Activated CD4-positive, alpha-beta T cell treated with anti-CD3 and anti-CD28 coated beads, Interleukin-10, Interleukin-2, amounts not matched to agents 100 ng/mL and 50 ng/mL, durations not matched to agents 16 hours and 8 hours (primary cell): ENCODE results near the gene FURIN.
"Not testable (repeated sequence)": the region's sequence is repeated elsewhere in the genome, so short reads cannot be mapped to it uniquely, and the experiment has no call there.

Source experiments
- DNase-seq: peaks from one replicate; pipeline ENCODE4 v3.0.0-alpha.2; 2020

FURIN gene

DNA sequence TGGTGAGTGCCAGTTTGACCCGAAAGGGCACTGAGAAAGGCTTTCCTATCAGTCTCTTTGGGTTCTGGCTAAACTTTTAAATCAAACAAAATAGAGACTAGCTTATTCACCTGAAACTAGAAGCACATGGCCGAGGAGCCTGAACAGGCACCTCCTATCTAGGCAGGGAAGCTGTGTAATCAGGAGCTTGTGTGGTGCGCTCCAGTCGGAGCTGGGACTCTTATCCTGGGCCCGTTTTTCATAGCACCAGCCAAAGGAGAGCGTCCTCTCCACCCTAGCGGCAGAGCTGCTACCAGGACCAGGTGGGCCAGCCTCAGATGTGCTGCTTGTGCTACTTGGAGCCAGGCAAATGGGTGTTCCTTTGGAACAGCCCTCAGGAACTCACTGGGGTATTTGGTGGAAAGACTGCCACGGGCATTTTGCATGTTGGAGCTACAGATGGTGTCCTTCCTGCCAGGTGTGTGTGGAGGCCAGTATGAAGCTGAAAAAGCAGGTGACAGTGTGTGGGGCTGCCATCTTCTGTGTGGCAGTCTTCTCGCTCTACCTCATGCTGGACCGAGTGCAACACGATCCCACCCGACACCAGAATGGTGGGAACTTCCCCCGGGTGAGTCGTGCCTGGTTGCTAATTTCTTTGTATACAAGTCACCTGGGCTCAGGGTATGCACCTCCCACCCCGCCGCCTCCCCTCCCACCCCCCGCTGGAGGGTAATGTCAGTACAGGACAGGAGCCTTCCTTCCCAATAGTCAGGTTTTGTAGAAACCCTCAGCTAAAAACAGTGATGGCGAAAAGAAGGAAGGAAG lies 35.5 kb downstream of the FURIN start:
- DNase-seq = no peak

DNA sequence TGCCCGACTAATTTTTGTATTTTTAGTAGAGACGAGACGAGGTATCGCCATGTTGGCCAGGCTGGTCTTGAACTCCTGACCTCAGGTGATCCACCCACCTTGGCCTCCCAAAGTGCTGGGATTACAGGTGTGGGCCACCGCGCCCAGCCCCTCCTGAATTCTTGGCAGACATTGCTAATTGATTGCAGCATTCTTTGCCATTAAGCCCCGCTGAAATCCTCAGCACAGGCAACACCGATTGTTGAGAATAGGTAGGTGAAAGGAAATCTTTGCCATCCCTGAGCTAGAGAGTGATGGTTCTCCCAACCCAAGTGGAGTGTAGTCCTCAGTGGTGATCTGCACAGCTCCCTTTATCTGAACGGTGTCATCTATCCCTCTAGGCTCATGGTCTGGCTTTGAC lies 36.4 kb downstream of the FURIN start:
- DNase-seq = no peak

DNA sequence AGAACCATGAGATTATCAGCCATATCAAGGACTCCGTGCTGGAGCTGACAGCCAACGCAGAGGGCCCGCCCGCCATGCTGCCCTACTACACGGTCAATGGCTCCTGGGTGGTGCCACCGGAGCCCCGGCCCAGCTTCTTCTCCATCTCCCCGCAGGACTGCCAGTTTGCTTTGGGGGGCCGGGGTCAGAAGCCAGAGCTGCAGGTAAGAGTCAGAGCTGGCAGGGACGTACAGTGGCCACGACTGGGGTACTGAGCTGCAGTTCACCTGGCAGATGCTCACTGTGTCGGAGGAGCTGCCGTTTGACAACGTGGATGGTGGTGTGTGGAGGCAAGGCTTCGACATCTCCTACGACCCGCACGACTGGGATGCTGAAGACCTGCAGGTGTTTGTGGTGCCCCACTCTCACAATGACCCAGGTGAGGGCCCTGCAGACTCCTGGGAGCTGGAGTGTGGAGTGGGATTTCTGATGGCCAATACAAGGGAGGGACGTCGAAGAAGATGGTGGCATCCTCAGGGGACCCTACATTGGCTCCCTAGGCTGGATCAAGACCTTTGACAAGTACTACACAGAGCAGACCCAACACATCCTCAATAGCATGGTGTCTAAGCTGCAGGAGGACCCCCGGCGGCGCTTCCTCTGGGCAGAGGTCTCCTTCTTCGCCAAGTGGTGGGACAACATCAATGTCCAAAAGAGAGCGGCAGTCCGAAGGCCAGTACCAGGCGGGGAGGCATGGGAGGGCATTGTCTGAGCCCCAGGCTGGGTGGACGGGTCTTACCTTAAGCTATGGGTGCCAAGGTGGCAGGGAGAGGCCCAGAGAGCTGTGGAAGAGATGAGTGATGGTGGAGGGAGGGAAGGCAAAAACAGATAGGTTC lies 37.2 kb downstream of the FURIN start:
- no peak for DNase-seq

DNA sequence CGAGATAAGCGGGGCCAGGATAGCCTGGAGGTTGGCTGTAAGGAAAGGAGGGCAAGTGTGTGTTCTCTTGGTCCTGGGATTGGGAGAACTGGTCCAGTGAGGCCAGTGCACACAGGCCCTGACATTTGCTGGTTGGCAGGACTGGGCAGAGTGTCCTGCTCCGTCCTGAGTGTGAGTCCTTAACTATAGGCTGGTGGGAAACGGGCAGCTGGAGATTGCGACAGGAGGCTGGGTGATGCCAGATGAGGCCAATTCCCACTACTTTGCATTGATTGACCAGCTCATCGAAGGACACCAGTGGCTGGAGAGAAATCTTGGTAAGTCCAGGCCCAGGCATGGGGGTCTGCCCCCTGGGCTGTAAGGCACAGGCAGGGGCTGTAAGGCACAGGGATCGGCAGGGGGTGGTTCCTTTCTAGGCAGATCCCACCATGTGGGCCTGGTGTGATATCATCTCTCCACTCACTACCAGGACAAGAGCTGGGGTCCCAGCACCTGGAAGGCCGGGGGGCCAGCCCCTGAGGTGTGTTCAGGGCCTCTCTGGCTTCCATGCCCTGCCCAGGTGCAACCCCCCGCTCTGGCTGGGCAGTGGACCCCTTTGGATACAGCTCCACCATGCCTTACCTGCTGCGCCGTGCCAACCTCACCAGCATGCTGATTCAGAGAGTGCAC lies 37.9 kb downstream of the FURIN start:
- DNase-seq = no peak

DNA sequence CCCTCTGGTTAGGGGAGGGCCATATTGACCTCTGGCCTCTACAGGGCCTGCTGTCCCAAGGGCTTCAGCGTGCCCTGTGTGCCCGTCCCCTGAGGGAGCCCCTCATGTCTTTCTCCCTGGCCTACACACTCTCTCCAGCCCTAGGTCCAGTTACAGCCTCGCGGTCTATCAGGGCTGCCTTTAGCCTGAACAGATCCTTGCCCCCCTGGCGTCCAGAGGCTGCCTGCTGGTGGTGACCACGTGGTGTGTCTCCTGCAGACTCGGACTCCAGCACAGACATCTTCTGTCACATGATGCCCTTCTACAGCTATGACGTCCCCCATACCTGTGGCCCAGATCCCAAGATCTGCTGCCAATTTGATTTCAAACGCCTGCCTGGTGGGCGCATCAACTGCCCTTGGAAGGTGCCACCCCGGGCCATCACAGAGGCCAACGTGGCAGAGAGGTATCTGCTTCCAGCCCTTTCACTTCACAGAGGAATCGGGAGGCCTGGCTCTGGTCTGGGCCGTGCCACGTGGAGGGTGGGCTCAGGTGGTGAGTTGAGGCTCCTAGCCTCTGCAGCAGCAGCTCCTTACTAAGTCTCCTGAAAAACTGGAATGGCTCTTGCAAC lies 38.8 kb downstream of the FURIN start:
- DNase-seq = no peak

DNA sequence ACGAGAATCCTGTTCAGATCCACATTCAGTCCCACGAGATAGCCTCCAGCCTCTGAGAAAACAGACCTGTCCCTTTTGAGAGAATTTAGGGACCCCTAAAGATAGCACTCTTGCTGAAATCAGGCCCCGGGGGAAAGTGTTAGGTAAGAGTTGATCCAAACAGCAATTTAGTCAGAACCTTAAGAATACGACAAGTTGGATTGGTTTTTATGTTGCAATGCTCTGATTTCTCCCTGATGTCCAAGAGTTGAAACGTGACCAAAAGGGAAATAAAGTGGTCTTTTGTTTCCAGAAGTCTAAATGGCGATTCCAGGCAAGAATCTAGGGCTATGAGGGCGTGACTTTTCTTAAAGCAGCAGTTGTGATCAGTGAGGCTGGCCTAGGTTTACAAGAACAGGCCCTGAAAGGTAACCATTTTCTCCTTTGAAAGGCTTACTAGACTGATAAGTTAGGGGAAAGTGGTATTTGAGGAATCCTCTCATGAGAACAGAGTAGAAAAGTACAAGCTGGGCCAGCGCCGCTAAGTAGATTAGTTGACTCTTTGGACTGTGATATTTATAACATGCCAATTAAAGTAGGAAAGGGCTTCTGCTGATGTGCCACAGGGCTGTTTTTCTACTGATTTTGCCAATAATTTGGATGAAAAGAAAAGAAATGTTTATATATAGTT lies 39.6 kb downstream of the FURIN start:
- no peak for DNase-seq

DNA sequence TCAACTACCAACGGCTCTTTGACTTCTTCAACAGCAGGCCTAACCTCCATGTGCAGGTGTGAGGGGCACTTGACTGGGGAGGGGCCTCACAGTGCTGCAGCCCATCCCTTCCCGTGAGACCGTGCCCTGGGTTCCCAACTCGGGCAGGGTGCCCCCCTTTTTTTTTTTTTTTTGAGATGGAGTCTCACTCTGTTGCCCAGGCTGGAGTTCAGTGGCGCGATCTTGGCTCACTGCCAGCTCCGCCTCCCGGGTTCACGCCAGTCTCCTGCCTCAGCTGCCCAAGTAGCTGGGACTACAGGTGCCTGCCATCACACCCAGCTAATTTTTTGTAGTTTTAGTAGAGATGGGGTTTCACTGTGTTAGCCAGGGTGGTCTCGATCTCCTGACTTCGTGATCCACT lies 41.1 kb downstream of the FURIN start:
- not testable (repeated sequence) for DNase-seq

DNA sequence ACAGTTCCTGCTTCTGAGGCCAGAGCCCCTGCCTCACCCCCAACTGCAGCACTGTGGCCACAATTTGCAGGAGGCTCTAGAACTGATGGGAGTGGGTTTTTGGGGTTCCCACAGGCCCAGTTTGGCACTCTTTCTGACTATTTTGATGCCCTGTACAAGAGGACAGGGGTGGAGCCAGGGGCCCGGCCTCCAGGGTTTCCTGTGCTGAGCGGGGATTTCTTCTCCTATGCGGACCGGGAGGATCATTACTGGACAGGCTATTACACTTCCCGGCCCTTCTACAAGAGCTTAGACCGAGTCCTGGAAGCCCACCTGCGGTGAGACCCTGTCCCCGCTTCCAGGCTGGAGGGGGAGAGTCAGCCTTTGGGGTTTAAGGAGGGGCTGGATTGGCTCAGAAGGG lies 41.6 kb downstream of the FURIN start:
- DNase-seq = no peak

DNA sequence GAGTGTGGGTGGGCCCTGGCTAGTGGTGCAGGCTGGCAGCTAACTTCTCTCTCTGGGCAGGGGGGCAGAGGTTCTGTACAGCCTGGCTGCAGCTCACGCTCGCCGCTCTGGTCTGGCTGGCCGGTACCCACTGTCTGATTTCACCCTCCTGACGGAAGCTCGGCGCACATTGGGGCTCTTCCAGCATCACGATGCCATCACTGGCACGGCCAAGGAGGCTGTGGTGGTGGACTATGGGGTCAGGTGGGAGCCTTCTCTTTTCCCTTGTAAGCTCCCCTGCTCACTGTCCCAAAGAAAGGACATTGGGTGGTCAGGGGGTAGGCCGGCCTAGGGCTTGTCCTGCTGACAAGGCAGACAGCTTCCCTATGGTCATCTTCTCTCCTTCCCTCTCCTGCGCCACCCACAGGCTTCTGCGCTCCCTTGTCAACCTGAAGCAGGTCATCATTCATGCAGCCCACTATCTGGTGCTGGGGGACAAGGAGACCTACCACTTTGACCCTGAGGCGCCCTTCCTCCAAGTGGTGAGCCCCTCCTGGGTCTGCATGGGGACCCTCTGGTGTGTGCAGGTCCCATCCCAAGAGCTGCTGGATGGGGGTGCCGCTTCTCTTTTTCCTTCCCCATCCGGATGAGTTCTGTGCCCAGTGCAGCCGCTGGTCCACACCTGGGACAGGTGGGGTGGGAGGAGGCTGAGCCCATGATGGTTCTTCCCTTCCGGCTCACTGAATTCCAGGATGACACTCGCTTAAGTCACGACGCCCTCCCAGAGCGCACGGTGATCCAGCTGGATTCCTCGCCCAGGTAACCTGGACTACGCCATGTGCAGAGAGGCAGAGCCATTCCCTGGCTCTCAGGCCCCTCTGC lies 42.3 kb downstream of the FURIN start:
- DNase-seq = no peak

DNA sequence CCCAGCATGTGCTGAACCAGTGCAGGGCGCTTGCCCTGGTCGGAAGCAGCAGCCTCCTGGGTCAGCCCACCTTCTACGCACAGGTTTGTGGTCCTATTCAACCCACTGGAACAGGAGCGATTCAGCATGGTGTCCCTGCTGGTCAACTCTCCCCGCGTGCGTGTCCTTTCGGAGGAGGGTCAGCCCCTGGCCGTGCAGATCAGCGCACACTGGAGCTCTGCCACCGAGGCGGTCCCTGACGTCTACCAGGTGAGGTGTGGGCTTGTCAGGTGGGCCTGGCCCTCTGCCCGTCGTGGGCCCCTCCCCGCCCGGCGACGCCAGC lies 42.9 kb downstream of the FURIN start:
- no peak for DNase-seq

DNA sequence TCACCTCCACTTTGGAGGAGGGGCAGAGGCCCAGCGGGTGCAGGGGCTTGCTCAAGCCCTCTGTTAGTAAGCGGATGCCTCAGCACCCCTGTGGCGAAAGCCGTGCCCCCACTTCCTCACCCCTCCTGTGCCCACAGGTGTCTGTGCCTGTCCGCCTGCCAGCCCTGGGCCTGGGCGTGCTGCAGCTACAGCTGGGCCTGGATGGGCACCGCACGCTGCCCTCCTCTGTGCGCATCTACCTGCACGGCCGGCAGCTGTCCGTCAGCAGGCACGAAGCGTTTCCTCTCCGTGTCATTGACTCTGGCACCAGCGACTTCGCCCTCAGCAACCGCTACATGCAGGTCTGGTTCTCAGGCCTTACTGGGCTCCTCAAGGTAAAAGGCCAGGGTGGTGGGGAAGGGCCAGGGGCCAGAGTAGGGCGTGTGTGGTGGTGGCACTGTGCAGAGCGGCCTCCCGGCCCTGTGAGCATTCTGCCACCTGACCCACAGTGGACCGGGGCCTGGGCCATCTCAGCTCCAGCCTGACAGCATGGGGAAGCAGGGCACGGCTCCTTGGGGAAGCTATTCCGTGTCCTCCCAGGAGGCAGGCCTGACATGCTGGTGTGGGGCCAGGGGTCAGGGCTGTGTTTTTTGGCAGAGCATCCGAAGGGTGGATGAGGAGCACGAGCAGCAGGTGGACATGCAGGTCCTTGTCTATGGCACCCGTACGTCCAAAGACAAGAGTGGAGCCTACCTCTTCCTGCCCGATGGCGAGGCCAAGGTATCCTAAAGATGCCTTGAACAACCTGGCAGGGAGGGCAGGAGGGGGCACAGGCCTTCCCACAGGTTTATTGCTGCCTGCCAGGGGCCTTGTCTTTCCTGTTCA lies 43.8 kb downstream of the FURIN start:
- DNase-seq = no peak

DNA sequence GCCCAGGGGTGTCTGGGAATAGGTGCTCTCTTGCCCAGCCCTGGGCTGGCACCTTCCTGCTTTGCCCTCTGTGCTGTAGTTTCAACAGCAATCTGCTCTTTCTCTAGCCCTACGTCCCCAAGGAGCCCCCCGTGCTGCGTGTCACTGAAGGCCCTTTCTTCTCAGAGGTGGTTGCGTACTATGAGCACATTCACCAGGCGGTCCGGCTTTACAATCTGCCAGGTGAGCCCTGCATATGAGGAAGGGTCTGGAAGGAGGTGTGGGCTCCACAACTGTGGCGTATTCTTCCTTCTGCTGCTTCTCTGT lies 44.3 kb downstream of the FURIN start:
- DNase-seq = no peak

DNA sequence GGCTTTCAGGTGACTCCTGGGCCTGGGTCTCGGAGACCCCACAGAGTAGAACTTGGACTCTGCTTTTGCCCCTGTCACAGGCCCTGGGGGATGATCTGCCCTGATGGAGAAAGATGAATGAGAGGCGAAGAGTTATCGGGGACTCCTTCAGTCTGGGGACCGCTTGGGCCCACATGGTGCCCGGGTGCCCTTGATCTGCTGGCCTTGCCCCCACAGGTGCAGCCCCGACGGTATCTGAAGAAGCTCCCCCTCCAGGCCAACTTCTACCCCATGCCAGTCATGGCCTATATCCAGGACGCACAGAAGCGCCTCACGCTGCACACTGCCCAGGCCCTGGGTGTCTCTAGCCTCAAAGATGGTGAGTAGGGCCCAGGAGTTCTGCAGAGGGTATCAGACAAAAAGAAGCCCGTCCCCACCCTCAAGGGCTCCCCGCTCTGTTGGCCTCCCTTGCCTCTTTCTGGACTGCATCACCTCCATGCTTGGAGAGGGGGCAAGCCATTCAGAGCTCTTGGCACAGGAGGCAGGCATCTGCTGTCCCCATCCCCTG lies 45.1 kb downstream of the FURIN start:
- DNase-seq = no peak

DNA sequence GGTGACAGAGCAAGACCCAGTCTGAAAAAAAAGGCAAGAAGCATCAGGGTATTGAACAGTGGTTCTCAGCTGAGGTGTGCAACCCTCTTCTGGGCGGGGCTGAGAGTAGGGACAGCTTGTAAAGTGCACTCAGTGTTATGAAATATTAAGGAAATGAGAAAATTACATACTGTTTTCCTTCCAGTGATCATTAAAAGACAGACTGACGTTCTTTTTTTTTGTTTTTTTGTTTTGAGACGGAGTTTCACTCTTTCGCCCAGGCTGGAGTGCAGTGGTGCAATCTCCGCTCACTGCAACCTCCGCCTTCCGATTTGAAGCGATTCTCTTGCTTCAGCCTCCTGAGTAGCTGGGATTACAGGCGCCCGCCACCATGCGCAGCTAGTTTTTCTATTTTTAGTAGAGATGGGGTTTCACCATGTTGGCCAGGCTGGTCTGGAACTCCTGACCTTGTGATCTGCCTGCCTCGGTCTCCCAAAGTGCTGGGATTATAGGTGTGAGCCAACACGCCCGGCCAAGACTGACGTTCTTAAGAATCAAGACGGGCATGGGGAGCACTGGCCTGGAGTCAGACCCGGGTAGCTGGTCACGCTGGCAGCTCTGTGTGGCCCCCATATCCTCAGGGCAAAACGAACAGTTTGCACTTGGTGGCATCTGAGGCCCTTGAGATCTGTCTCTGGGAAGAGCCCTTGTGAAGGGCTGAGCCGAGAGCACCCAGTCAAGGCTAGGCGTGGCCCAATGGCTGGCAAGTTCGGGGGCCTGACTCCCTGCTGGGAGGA lies 46.1 kb downstream of the FURIN start:
- no peak for DNase-seq

DNA sequence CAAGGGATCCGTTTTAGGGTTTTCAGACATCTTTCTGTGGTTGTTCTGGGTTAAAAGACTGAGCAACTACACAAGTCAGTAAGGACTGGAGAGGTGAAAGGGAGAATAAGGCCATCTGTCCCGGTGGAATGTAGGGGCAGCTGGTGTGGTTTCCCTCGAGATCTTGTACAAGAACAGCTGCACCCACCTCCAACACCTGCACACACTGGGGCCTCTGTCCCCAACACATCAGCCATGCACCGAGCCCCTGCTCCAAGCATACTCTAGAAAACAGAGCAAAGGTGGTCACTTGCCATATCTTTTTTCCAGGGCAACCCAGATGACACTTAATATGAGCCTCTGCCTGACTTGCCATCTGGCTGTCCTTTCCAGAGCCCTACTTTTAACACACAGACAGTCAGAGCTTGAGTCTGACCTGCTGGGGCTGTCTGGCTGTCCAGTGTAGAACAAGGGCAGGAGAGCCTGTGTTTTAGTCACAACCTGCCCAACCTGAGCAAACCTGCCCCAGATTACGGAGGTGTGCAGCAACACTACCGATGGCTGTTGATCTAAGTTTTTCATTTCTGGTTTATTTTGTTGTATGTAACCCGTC lies 46.9 kb downstream of the FURIN start:
- DNase-seq = no peak

DNA sequence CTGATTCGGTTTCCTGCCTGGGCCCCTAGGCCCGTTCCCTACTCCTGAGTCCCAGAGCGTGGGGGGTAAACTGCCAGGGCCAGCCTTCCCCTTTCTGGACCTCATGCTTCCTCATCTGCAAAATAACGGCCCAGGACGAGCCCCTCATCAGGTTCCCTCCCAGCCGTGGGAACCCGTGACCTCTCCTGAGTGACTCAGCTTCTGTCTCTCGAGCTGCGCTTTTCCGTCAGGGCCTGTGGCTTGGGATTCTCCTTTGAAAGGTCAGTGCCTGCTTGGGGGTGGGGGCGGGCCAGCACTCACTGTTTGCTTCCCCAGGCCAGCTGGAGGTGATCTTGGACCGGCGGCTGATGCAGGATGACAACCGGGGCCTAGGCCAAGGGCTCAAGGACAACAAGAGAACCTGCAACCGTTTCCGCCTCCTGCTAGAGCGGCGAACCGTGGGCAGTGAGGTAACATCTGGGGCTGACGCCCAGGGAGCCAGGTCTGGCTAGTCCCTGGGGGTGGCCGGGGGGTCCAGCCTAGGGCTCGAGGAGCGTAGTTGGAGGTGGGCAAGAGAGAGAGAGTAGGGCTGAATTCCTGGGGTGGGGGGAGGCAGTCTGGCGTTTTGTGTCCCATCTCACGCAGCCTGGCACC lies 47.5 kb downstream of the FURIN start:
- DNase-seq = no peak

DNA sequence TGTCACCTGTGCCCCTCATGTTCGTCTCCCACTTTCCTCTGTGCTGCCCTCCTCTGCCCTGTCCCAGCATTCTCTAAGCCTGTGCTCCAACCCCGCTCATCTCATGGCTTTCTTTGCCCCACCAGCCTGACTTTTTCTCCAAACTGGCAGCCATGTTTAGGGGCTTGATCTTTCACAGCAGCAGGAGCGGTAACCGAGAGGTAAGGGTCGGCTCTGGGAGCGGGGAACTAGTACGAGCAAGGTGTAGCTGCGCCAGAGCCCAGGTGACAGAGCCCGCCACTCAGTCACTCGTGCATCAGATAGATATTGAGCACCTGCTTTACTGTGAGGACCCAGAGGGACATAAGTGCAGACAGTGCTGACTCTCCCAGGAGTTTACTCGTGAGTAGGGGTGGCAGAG lies 48.1 kb downstream of the FURIN start:
- no peak for DNase-seq

DNA sequence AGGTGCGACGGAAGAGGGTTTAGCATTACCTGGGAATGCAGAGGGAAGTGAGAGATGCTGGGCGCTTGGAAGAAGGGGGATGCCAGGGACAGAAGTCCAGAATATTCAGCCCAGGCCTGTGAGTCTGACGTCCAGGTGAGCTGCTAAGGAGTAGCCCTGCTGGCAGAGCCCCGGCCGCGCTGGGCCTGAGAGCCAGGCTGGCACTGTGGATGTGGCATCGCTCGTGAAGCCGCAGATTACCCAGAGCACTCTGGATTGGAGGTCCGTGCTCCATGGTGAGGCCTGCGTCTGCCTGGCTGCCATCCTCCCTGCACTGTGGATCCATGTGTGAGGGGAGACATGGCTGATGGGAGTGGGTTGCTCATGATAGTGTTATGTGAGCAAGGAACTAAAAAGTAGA lies 49.2 kb downstream of the FURIN start:
- DNase-seq = no peak
